Natural killer cell (primary cell): ENCODE results near the gene MBD6. TPM values are rescaled to one million over a fixed set of nuclear protein-coding genes. Genes with fewer than 3 reads are reported as not detected.

Experiments
- ATAC-seq, 3 donors: fragments of 150-1000 bp in 2 of 3; fragments of 200-7000 bp in 1 of 3; cut with Tn5 transposase; 1 replicate in 1 of 3; 2 replicates in 2 of 3; pipeline ENCODE4 v1.10.0; 2021; ENCODE audit warnings: mild to moderate bottlenecking in 2 of 3, moderate library complexity in 2 of 3
- DNase-seq, 2 donors: peaks; one replicate each; pipeline versions ENCODE4 v3.0.0 to v3.0.0-alpha.2; 2013 to 2021; ENCODE audit warnings: mixed read lengths in 1 of 2
- H3K27ac ChIP-seq: one replicate; pipeline ENCODE4 v1.5.1; 2013; ENCODE audit warnings: mild to moderate bottlenecking, low read length
- H3K27me3 ChIP-seq: one replicate; pipeline ENCODE4 v1.6.1; 2013; ENCODE audit warnings: low read length; ENCODE audit not compliant: control insufficient read depth, insufficient read depth
- H3K36me3 ChIP-seq: one replicate; pipeline ENCODE4 v1.6.1; 2013; ENCODE audit warnings: low read length; ENCODE audit not compliant: control insufficient read depth, insufficient read depth
- H3K4me1 ChIP-seq: one replicate; pipeline ENCODE4 v1.6.1; 2013; ENCODE audit warnings: low read length; ENCODE audit not compliant: control insufficient read depth, insufficient read depth
- H3K4me3 ChIP-seq: one replicate; pipeline ENCODE4 v1.5.1; 2013; ENCODE audit warnings: low read length
- H3K9me3 ChIP-seq: one replicate; pipeline ENCODE4 v1.6.1; 2013; ENCODE audit warnings: low read length; ENCODE audit not compliant: control insufficient read depth, insufficient read depth
- H3K27ac Mint-ChIP-seq, 2 donors: one replicate each; pipeline ENCODE4 v1.8.0; 2022; ENCODE audit warnings: mild to moderate bottlenecking in 2 of 2, mixed read lengths in 2 of 2, moderate library complexity in 1 of 2
- H3K27me3 Mint-ChIP-seq, 2 donors: one replicate each; pipeline ENCODE4 v1.8.0; 2022; ENCODE audit warnings: low read depth in 2 of 2, mixed read lengths in 2 of 2
- H3K36me3 Mint-ChIP-seq: one replicate; pipeline ENCODE4 v1.8.0; 2022; ENCODE audit warnings: mixed read lengths
- H3K4me1 Mint-ChIP-seq, 2 donors: one replicate each; pipeline ENCODE4 v1.8.0; 2022; ENCODE audit warnings: mixed read lengths in 2 of 2
- H3K4me3 Mint-ChIP-seq: one replicate; pipeline ENCODE4 v1.8.0; 2022; ENCODE audit warnings: mild to moderate bottlenecking, moderate library complexity, mixed read lengths
- H3K9me3 Mint-ChIP-seq, 2 donors: one replicate each; pipeline ENCODE4 v1.8.0; 2022; ENCODE audit warnings: mixed read lengths in 2 of 2
- WGBS: methylation state at CpG from one replicate; pipeline ENCODE4 v1.1.7; 2013; ENCODE audit warnings: missing lambda C conversion rate; ENCODE audit not compliant: insufficient coverage; 5-methylcytosine and 5-hydroxymethylcytosine counted together
- intact Hi-C: fragments of 100-400 bp; cut with micrococcal nuclease; formaldehyde crosslinking; loops from one replicate; pipeline ENCODE4 v1.14.2; 2022
- total RNA-seq, 4 donors: library from RNA; stranded (reverse); fragments of 120-200 nt in 1 of 4; gene quantifications; one replicate each; pipeline versions ENCODE4 v1.2.3 to v1.2.4, GENCODE V29; 2013 to 2022
- TF ChIP-seq, protein P1 (sequence below): fragments of 200-600 bp; IDR thresholded peaks from one replicate; pipeline ENCODE4 v1.8.0; 2022; ENCODE audit warnings: antibody characterized with exemption

Gene MBD6
- total RNA-seq, 3 donors from 2014 or later (not counting 1 experiment from before 2014, with no cell fraction given) = 130 to 142 (median 139) TPM

DNA sequence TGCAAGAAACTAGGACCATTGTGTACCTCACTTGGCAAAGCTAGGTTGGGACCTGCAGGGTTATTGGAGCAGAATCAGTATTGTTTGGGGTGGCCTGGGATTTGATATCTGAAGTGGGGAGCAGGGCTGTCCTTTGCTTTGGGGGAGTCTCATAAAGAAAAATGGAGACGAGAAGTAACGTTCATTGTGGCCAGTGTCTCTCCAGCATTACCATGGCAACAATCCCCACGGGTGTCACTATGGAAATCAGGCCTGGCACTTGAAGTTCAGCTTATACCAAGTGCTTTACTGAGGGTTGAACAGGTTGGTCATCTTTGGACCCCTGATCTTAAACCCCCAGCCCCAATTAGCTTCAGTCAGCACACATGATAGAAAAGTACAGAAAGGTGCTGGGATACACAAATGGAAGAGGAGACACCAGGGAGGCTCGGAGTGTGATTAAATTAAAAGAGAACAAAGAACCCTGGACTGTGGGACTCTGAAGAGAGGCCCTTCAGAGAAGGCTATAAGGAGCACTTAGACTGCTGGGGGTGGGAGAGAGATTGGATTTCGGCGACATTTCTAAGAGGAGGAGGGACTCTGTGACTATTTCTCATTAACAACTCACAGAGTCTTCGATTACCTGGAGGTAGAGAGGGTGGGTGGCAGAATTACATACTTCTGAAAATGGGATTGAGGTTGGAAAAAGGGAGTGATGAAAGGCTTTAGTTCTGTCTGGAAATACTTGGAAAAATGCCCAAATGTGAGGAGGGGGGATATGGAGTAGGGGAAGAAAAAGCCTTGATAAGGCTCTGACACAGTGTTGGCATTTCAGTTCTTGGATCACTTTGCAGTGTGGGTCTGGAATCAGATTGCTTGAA, 30.9 kb downstream of the MBD6 start:
- intact Hi-C loops = no loop called here
- Mint-ChIP-seq H3K36me3 (no peaks in the 10 kb centered on the region), H3K27ac (no peak overlapping the region), H3K27me3 (peaks cover 16 to 38% of the 10 kb centered on the region in 2 donors), H3K9me3 (no peaks in the 10 kb centered on the region), H3K4me3 (no peak overlapping the region), H3K4me1 (peaks cover 0 to 9% of the 10 kb centered on the region in 2 donors)
- 87% methylated on average over 5 of the region's 7 CpGs for WGBS
- TF ChIP-seq, protein P1, sequence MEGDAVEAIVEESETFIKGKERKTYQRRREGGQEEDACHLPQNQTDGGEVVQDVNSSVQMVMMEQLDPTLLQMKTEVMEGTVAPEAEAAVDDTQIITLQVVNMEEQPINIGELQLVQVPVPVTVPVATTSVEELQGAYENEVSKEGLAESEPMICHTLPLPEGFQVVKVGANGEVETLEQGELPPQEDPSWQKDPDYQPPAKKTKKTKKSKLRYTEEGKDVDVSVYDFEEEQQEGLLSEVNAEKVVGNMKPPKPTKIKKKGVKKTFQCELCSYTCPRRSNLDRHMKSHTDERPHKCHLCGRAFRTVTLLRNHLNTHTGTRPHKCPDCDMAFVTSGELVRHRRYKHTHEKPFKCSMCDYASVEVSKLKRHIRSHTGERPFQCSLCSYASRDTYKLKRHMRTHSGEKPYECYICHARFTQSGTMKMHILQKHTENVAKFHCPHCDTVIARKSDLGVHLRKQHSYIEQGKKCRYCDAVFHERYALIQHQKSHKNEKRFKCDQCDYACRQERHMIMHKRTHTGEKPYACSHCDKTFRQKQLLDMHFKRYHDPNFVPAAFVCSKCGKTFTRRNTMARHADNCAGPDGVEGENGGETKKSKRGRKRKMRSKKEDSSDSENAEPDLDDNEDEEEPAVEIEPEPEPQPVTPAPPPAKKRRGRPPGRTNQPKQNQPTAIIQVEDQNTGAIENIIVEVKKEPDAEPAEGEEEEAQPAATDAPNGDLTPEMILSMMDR = no peak
- DNase-seq (no peak), ATAC-seq (no peak)
- peaks cover 9% of the 10 kb centered on the region for H3K4me1 ChIP-seq
- no peaks in the 10 kb centered on the region for H3K36me3 ChIP-seq
- no peak overlapping the region for H3K27ac ChIP-seq
- no peak overlapping the region for H3K4me3 ChIP-seq
- peaks cover 14% of the 10 kb centered on the region for H3K27me3 ChIP-seq
- H3K9me3 ChIP-seq = no peaks in the 10 kb centered on the region

DNA sequence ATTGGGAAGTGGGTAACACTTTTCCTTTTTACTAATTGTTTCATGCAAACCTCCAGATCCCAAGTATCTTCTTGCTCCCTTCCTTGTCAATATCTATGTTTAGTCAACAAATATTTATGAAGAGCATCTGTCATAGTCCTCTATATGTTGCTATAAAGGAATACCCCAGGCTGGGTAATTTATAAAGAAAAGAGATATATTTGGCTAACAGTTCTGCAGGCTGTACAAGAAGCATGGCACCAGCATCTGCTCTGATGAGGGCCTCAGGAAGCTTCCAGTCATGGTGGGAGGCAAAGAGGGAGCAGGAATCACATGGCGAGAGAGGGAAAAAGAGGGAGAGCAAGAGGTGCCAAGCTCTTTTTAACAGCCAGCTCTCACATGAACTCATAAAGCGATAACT, 31.8 kb downstream of the MBD6 start:
- DNase-seq (no peak), ATAC-seq (no peak)
- Mint-ChIP-seq H3K27me3 (peaks cover 12 to 29% of the 10 kb centered on the region in 2 donors), H3K9me3 (no peaks in the 10 kb centered on the region), H3K27ac (no peak overlapping the region), H3K4me3 (no peak overlapping the region), H3K36me3 (no peaks in the 10 kb centered on the region), H3K4me1 (peaks cover 0 to 9% of the 10 kb centered on the region in 2 donors)
- H3K4me3 ChIP-seq = no peak overlapping the region
- no peaks in the 10 kb centered on the region for H3K36me3 ChIP-seq
- H3K27ac ChIP-seq = no peak overlapping the region
- peaks cover 7% of the 10 kb centered on the region for H3K27me3 ChIP-seq
- no peaks in the 10 kb centered on the region for H3K9me3 ChIP-seq
- intact Hi-C loops = no loop called here
- WGBS = 96% methylated on average over 2 of the region's 2 CpGs
- H3K4me1 ChIP-seq = peaks cover 9% of the 10 kb centered on the region
- TF ChIP-seq, protein P1 = no peak

DNA sequence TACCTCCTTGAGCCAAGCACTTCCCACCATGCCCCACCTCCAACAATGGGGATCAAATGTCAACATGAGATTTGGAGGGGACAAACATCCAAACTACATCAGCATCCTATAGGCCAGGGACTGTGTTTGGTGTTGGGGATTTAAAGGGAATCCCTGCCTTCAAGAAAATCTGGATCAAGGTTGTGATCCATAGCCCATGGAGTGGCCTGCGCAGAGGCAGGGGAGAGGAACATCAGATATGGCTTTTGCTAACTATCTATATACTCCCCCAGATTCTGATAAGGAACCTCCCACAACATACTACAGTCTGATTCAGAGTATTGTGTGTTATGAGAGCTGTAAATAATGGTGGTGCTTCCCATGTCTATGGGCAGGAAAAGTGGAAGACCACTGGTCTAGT, 32.3 kb downstream of the MBD6 start:
- Mint-ChIP-seq H3K27ac (no peak overlapping the region), H3K36me3 (no peaks in the 10 kb centered on the region), H3K4me3 (no peak overlapping the region), H3K9me3 (no peaks in the 10 kb centered on the region), H3K4me1 (peaks cover 0 to 9% of the 10 kb centered on the region in 2 donors), H3K27me3 (peaks cover 12 to 27% of the 10 kb centered on the region in 2 donors)
- no peak for ATAC-seq
- H3K36me3 ChIP-seq = no peaks in the 10 kb centered on the region
- H3K4me1 ChIP-seq = peaks cover 6% of the 10 kb centered on the region
- H3K9me3 ChIP-seq = no peaks in the 10 kb centered on the region
- H3K27ac ChIP-seq = no peak overlapping the region
- TF ChIP-seq, protein P1 = no peak
- H3K27me3 ChIP-seq = peaks cover 5% of the 10 kb centered on the region
- H3K4me3 ChIP-seq = no peak overlapping the region
- DNase-seq = no peak
- intact Hi-C loops = no loop called here
- WGBS = 100% methylated on average over 1 of the region's 1 CpG
